HUES64 (cell line): ENCODE measurements around the gene ATP1A1.

Experiments used
- H3K27ac ChIP-seq: 2 replicates; pipeline ENCODE4 v1.7.0; 2013; ENCODE audit warnings: low read depth, low read length, inconsistent platforms
- H3K27me3 ChIP-seq: 2 replicates; pipeline ENCODE4 v1.6.1; 2013; ENCODE audit warnings: mild to moderate bottlenecking, low read length; ENCODE audit not compliant: insufficient read depth
- H3K36me3 ChIP-seq: 2 replicates; pipeline ENCODE4 v1.6.1; 2013; ENCODE audit warnings: mild to moderate bottlenecking, low read length; ENCODE audit not compliant: insufficient read depth
- H3K4me1 ChIP-seq: 2 replicates; pipeline ENCODE4 v1.6.1; 2013; ENCODE audit warnings: mild to moderate bottlenecking, low read length, moderate library complexity; ENCODE audit not compliant: insufficient read depth
- H3K4me3 ChIP-seq: 2 replicates; pipeline ENCODE4 v1.5.1; 2013; ENCODE audit warnings: mild to moderate bottlenecking, low read length, moderate library complexity
- H3K9ac ChIP-seq: 2 replicates; pipeline ENCODE4 v1.6.1; 2013; ENCODE audit warnings: mild to moderate bottlenecking, low read depth, low read length
- H3K9me3 ChIP-seq: 2 replicates; pipeline ENCODE4 v1.6.1; 2013; ENCODE audit warnings: low read depth, low read length; ENCODE audit not compliant: insufficient read depth
- WGBS: fragments of 150-250, 120-280 bp; methylation state at CpG from one replicate; pipeline ENCODE4 v1.1.7; 2013; ENCODE audit warnings: missing lambda C conversion rate; 5-methylcytosine and 5-hydroxymethylcytosine counted together

The ATP1A1 gene

DNA sequence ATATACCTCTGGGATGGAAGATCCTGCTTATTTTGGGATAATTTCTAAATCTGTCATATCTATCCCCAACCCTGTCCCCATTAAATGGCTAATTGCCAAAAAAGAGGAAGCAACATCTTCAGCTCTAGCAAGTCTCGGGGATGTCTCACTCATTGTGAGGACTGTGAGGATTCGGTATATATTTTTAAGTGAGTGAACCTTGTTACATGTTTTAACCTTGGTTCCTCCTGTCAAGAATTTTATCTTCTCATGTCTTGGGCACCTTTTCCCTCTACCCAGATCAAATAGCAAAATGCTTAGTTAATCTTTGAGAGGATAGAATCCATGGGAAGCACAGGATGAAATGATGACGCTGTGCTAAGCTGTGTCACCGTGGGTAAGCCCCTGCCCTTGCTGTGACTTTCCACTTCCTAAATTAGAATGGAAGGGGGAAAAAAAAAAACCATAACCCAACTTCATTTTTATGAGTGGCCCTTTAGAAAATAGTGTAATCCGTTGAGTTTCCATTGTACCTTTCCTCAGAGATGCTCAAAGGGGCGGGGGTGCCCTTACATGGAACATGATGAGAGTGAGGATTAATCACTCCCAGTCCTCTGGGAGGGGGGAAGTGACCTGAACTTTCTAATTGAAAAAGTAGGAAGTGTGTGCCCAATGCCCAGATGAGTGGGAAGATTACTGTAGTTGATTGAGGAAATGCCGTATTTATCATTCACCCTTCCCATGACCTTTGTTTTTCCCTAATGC lies 7.6 kb downstream of the ATP1A1 start:
- H3K4me1 ChIP-seq: peaks cover 61% of the 10 kb centered on the region
- no peaks in the 10 kb centered on the region for H3K27me3 ChIP-seq
- peaks cover 22% of the 10 kb centered on the region for H3K36me3 ChIP-seq
- WGBS: 93% methylated on average over 7 of the region's 7 CpGs
- no peak overlapping the region for H3K9ac ChIP-seq
- H3K4me3 ChIP-seq: no peak overlapping the region
- no peaks in the 10 kb centered on the region for H3K9me3 ChIP-seq
- no peak overlapping the region for H3K27ac ChIP-seq

DNA sequence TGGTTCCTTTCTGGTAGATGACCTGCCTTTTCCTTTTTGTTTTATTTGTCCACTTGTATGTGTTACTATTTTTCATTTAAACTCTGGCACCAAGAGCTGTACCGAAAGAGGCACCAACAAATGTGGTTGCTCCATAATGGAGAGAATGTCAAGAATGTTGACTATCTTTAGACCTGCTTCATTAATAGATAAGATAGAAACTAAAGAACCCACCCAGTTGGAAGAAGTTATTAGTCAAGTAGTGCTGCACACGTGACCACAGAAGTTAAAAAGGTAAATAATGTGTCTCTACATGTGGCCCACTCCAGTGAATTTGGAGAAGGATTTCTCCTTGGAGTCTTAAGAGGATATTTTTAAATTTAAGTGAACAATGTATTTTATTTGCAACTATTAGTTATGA lies 9.3 kb downstream of the ATP1A1 start:
- Histone ChIP-seq H3K27ac (no peak overlapping the region), H3K27me3 (no peaks in the 10 kb centered on the region), H3K4me1 (peaks cover 45% of the 10 kb centered on the region), H3K9me3 (no peaks in the 10 kb centered on the region), H3K9ac (no peak overlapping the region), H3K4me3 (no peak overlapping the region), H3K36me3 (peaks cover 38% of the 10 kb centered on the region)
- 81% methylated on average over 1 of the region's 2 CpGs for WGBS

DNA sequence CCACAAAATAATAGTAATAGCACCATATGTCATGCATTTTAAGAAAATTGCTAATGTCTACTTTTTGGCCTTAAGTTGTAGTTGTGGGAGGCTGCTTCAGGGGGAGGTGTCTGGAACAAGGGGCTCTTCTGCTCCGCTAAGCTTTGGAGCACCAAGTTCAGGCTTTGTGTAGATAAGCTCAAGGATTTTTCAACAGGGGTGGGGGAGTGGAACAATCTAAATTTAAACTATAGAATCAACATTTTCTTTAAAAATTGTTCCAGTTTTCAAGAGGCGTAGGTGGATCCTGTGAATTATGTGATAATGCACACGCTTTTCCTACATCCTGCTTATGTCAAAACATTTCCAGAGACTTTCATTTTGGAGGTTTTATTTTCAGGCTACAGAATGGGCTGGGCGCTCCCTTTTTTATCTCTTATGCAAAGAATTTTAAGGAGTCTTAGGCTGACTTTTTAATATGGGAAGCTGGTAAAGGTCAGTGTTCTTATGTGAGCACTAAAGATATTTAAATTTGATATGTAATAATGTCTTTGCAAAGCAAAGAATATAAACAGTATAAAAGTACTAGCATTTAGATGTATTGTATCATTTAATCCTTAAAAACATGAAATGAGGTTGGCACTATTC lies 9.9 kb downstream of the ATP1A1 start:
- no peak overlapping the region for H3K4me3 ChIP-seq
- no peak overlapping the region for H3K9ac ChIP-seq
- no peak overlapping the region for H3K27ac ChIP-seq
- no peaks in the 10 kb centered on the region for H3K9me3 ChIP-seq
- 100% methylated on average over 4 of the region's 4 CpGs for WGBS
- H3K4me1 ChIP-seq: peaks cover 38% of the 10 kb centered on the region
- no peaks in the 10 kb centered on the region for H3K27me3 ChIP-seq
- H3K36me3 ChIP-seq: peaks cover 44% of the 10 kb centered on the region

DNA sequence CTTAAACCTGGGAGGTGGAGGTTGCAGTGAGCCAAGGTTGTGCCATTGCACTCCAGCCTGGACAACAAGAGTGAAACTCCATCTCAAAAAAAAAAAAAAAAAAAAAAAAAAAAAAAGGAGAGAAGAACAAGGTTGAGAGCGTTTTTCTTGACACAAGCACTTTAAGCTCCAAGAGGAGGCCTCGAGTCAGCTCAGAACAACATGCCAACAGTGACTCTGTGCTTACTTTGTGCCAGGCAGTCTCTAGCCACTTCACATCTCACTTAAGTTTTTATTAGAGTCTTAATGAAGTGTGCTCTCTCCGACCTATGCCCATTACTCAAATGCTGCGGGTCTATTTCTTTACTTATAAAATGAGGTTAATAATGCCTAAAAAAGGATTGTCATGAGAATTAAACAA lies 13.0 kb downstream of the ATP1A1 start:
- Histone ChIP-seq H3K36me3 (peaks cover 75% of the 10 kb centered on the region), H3K4me1 (peaks cover 8% of the 10 kb centered on the region; the same call in 1 of the 2 replicates), H3K9ac (no peak overlapping the region), H3K9me3 (0 out of 2 replicates have a peak, but pooled peaks cover 3% of the 10 kb centered on the region), H3K27me3 (no peaks in the 10 kb centered on the region), H3K27ac (no peak overlapping the region), H3K4me3 (no peak overlapping the region)
- WGBS: 90% methylated on average over 3 of the region's 4 CpGs

DNA sequence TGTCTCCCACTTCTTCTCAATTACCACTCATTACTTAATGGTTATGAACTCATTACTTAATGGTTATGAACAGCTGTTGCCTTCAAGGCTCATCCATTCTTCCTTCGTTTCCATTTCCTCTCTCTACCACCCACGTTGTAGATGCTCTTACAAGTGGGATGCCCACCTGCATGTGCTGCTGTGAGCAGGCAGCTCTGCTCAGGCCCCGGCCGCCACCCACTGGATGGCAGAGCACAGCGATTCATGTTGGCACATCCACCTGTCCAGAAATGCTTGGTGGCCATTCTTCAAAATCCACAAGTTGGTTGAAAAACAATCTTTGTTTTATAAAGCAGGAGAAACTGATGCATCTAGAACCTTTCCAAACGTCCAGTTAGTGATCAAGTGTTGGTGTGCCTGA lies 14.5 kb downstream of the ATP1A1 start:
- no peak overlapping the region for H3K4me3 ChIP-seq
- peaks cover 90% of the 10 kb centered on the region for H3K36me3 ChIP-seq
- peaks cover 2% of the 10 kb centered on the region; the same call in 1 of the 2 replicates for H3K4me1 ChIP-seq
- WGBS: 98% methylated on average over 6 of the region's 6 CpGs
- no peaks in the 10 kb centered on the region for H3K27me3 ChIP-seq
- H3K27ac ChIP-seq: no peak overlapping the region
- no peak overlapping the region for H3K9ac ChIP-seq
- 0 out of 2 replicates have a peak, but pooled peaks cover 3% of the 10 kb centered on the region for H3K9me3 ChIP-seq

DNA sequence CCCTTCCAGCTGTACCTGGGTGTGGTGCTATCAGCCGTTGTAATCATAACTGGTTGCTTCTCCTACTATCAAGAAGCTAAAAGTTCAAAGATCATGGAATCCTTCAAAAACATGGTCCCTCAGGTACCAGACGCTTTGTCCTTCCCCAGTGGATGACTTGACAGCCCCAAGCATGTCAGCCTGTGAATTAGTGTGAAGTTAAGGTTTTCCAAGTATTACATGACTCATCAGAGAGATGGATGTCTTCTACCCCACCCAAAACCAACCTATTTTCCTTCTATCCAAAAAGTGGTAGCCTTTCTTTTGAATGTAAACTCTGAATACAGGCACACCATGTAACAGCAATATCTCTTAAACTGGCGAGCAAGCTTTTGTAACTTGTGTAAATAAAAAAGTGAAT lies 15.1 kb downstream of the ATP1A1 start:
- Histone ChIP-seq H3K27me3 (no peaks in the 10 kb centered on the region), H3K9me3 (0 out of 2 replicates have a peak, but pooled peaks cover 3% of the 10 kb centered on the region), H3K27ac (no peak overlapping the region), H3K36me3 (peaks cover 96% of the 10 kb centered on the region), H3K4me1 (no peaks in the 10 kb centered on the region), H3K4me3 (no peak overlapping the region), H3K9ac (no peak overlapping the region)
- WGBS: 100% methylated on average over 3 of the region's 3 CpGs

DNA sequence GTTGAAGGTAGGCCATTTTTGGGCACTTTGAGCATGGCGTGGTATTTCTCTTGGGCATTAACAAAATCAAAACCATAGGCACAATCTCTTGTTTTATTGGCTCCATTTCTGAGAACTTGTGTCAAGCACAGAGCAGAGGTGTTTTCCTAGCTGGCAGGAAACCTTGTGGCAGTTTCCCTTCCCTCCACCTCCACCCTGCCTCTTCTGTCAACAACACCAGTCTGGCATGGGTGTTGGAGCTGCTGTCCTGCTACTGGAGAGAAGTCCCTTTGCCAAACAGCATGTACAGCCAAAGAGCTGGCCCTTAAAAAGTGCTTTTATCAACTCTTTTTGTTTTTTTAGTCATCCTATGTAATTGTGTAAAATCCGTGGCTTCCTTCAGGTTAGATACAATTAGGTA lies 16.0 kb downstream of the ATP1A1 start:
- Histone ChIP-seq H3K27ac (no peak overlapping the region), H3K9ac (no peak overlapping the region), H3K4me1 (no peaks in the 10 kb centered on the region), H3K36me3 (peaks cover 99% of the 10 kb centered on the region), H3K4me3 (no peak overlapping the region), H3K27me3 (no peaks in the 10 kb centered on the region), H3K9me3 (0 out of 2 replicates have a peak, but pooled peaks cover 3% of the 10 kb centered on the region)
- WGBS: 98% methylated on average over 2 of the region's 2 CpGs

DNA sequence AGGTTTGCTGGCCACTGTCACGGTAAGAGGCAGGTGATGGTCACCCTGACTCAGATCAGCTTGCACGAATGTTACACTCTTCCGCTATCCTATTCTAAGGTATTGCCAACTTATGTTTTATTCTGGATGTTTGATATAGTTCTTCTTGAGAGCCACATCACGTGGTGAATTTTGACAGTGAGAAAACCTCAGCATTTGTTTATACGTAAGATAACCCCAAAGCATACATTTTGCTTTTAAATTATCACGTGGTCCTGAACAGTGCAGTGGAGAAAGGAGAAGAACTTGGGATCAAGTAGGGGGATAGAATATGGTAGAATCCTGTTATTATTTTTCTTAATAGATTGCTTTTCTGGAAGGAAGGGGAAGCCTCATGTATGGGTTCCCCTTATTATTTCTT lies 16.6 kb downstream of the ATP1A1 start:
- Histone ChIP-seq H3K36me3 (peaks cover 99% of the 10 kb centered on the region), H3K4me3 (no peak overlapping the region), H3K9me3 (0 out of 2 replicates have a peak, but pooled peaks cover 3% of the 10 kb centered on the region), H3K27ac (no peak overlapping the region), H3K27me3 (no peaks in the 10 kb centered on the region), H3K9ac (no peak overlapping the region), H3K4me1 (no peaks in the 10 kb centered on the region)
- WGBS: 96% methylated on average over 6 of the region's 6 CpGs

DNA sequence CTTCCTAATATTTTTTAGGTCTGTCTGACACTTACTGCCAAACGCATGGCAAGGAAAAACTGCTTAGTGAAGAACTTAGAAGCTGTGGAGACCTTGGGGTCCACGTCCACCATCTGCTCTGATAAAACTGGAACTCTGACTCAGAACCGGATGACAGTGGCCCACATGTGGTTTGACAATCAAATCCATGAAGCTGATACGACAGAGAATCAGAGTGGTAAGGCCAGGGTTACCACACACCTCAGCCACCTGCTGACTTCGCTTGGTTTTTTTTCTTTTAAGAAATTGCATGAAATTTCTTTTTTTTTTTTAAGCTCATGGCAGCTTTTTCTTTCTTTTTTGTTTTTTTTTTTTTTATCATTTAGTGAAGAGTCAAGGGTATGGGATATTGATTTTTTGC lies 17.2 kb downstream of the ATP1A1 start:
- 0 out of 2 replicates have a peak, but pooled peaks cover 3% of the 10 kb centered on the region for H3K9me3 ChIP-seq
- H3K4me1 ChIP-seq: no peaks in the 10 kb centered on the region
- H3K27me3 ChIP-seq: no peaks in the 10 kb centered on the region
- H3K9ac ChIP-seq: no peak overlapping the region
- H3K27ac ChIP-seq: no peak overlapping the region
- no peak overlapping the region for H3K4me3 ChIP-seq
- H3K36me3 ChIP-seq: peaks cover 99% of the 10 kb centered on the region
- WGBS: 97% methylated on average over 5 of the region's 5 CpGs

DNA sequence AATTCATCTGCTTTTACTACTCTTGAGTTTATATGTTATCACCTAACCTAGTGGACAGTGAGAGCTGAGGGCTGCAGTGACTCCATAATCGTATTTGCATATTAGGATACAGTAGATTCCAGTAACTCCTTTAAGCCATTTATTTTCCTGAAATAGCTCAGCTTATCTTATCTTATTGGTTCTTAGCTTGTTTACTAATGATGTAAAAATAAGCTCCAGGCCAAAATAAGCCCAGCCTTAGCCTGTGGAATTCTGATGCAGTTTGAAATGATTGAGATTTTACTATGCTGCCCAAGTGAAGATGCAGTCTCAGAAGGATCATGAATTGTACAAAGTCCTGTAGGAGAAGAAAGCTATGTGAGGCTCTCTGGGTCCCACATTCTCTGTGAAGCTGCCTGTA lies 18.1 kb downstream of the ATP1A1 start:
- Histone ChIP-seq H3K4me1 (no peaks in the 10 kb centered on the region), H3K4me3 (no peak overlapping the region), H3K9me3 (0 out of 2 replicates have a peak, but pooled peaks cover 3% of the 10 kb centered on the region), H3K36me3 (peaks cover 100% of the 10 kb centered on the region), H3K27ac (no peak overlapping the region), H3K9ac (no peak overlapping the region), H3K27me3 (no peaks in the 10 kb centered on the region)
- 100% methylated on average over 1 of the region's 1 CpG for WGBS

DNA sequence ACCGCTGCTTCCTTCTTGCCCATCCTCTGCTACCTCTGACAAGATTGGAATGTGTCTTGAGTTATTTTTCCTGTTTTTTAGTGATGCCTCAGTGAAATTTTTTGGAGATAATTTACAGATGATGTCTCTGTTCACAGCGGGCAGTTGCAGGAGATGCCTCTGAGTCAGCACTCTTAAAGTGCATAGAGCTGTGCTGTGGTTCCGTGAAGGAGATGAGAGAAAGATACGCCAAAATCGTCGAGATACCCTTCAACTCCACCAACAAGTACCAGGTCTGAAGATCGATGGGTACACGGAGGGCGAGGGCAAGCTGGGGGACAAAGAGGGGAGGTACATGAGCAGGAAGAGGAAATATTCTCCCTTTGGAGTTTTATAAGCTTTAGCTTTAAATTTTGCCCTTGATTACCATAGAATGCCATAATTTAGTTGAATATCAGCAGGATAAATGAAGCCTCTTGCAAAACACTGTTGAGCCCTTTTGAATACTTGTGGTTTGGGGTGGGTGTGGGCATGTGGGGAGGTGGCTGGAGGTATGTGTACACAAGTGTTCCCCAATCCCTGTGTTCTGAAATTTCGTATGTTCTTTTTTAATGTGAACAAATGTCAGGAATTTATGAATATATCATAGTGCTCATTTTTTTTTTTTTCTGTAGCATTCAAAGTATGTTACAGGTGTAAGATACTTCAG lies 19.8 kb downstream of the ATP1A1 start:
- WGBS: 94% methylated on average over 7 of the region's 10 CpGs
- peaks cover 100% of the 10 kb centered on the region for H3K36me3 ChIP-seq
- H3K27ac ChIP-seq: no peak overlapping the region
- no peaks in the 10 kb centered on the region for H3K27me3 ChIP-seq
- no peak overlapping the region for H3K9ac ChIP-seq
- 0 out of 2 replicates have a peak, but pooled peaks cover 3% of the 10 kb centered on the region for H3K9me3 ChIP-seq
- H3K4me3 ChIP-seq: no peak overlapping the region
- no peaks in the 10 kb centered on the region for H3K4me1 ChIP-seq
